GM10847 (cell line): ENCODE data around the gene FAM174B.

Experiments
- POLR2A ChIP-seq: IDR thresholded peaks from 2 replicates; pipeline ENCODE4 v1.6.1; 2011; ENCODE audit not compliant: insufficient read length; ENCODE audit errors: extremely low read depth

The FAM174B gene

DNA sequence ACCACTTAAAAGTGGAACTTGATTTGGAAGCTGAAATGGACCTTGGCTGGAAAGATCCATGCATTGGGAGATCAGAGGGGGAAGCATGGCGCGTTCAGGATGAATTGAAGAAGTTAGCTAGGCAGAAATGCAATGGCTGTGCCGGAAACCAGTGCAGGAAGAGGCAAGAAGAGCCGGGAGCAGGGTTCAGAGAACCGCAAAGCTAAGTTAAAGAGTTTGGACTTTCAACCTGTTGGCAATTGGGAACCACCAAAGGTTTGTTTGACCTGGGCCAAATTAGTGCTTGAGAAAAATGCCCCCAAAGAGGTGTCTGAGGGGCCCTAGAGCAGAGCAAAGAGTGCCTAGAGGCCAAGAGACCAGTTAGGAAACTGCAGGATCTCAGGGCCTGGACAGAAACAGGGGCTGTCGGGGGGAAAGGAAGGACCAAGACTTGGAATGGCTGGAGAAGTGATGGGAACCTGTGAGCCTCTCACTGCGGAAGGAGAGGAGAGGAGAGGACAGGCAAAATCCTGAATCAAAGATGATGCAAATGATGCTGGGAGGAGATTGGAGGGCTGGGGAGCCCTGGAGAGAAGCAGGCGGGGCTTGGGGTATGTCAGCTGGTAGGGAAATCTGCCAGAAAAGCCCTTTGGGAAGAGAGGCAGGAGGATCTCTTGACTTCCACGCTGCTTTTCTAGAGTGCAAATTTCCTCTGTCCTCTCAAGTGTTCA, 49.3 kb downstream of the FAM174B start:
- no peak for TF ChIP-seq POLR2A

DNA sequence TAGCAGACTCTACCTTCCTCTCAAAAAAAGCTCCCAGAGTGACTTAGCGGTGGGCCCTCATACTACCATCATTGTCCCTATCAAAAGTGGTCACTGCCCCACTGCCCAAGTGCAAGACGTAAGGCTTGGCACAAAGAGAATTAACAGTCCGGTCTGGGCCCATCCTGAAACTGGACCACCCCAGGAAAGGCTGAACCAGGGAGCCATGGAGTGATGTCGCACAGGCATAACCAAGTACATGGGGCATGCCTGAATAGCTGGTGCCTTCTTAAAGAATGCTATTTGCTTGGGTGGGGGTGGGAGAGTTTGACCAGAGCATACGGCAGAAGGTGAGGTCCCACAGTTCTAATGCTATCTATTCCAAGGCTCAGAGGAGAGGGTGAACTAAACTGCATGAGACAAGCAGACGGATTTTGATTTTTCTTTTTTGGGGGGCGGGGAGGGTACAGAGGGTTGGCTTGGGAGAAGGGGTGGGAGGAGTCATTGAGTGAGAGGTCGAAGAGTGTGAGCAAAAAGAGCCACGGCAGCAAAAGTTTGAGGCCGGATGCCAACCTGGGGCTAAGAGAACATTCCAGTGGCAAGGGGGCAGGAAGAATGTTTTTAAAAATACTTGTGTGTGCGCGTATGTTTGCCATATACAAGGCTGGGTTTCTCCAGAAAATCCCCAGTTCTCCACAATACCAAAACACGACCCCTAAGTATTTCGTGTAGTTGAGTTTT, 50.2 kb downstream of the FAM174B start:
- no peak for TF ChIP-seq POLR2A

DNA sequence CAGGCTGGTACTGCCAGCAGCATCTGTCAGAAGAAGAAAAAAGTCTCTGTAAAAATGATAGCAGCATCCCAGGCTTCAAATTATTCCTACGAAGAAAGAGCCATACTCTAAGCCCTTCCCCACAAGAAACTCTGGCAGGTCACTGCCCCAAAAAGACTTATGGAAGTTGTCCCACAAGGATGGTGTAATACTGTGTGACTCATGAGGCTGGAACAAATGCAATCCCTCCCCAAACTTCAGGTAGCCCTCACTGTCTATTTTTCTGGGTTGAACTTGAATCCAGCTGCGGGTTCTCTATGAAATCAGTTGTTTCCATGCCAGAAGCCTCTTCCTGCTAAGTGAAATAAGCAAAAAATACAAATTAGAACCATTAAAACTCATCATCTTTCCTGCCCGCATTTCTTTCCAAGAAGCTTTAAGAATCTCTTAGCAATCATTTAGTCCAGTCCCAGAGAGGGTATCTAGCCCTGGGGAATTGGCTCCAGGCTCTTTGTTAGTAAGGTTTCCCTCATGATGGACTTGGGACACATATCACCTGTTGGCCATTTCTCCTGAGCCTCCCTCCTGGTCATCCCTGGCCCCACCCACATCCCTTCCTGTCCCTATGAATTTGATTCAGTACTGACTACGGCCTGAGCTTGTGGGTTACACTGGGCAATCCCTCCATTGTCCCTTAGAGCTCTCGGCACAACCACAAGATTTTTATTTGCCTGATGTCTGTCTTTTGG, 51.7 kb downstream of the FAM174B start:
- no peak for TF ChIP-seq POLR2A

DNA sequence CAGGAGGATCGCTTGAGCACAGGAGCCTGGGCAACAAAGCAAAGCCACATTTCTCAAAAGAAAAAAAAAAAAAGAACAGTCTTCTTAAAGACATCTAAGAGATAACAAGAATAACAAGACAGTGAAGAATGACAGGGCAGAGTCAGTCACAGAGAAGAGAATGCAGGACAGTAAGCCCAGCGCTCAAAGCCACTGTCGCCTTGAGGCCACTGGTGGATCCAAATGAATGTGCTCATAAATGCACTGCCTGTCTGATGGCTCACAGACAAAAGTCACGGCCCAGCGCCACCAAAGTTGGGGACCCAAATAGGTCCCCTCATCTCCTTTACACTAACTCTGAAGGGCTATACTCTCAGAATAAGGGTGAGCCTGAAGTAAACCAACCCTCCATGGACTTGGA, 52.3 kb downstream of the FAM174B start:
- no peak for TF ChIP-seq POLR2A

DNA sequence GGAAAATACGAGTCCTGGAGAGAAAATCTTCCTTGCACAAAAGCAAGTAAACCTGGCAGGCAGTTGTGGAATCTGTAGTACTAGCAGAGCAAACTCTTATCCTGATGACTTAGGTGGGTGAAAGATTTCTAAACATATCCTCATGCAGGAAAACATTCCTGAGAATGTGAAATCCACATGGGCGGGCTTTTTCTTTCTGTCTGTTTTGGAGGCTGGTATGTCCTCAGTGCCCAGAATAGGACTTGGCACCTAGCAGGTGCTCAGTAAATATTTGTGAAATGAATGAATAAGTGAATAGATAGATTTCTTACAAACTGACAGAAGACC, 53.3 kb downstream of the FAM174B start:
- TF ChIP-seq POLR2A, result no peak

DNA sequence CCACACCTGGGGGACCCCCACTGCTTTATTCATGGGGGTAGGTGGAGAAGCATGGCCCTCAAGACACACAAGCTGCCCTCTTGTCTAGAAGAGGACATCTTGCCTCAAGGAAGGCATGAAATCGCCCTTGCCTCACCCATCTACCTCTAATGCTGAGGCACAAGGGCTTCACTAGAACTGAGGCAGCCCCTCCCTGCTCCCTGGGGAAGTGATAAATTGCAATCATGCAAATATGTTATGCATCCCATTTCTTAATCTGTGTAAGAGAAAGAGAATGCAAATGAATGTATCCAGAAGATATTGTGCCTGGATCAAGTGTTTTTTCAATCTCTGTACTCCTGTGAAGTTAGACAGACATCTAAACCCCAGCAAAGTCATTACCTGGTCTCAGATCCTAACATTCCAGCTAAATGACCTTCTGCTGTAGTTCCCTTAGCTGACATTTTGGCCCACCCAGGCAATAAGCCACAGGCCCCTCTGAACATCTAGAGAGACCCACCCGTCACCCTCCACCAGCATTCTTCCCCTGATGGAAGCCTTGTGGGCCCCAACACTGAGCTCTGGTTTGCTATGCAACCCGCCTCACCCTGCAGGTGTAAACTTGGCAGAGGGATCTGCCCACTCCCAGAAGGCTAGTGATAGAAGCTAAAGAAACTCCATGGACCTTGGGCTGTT, 53.8 kb downstream of the FAM174B start:
- no peak for TF ChIP-seq POLR2A

DNA sequence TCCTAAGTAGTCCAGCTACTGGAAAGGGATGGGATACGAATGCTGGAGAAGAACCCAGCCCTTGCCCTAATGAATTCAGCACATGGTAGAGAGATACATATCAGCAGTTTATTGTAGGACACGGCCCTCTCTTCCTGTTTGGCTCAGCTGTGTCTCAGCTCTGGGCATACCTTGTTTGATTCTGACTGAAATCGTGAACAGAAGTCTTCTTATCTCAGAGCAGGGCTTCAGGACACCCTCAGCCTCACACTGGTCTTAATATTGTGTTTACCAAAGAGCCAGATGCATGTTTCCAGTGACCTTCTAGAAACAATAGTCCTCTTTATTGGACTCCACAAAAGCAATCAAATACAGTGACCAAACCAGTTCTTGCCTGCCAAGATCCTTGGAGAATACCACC, 54.7 kb downstream of the FAM174B start:
- TF ChIP-seq POLR2A, result no peak

DNA sequence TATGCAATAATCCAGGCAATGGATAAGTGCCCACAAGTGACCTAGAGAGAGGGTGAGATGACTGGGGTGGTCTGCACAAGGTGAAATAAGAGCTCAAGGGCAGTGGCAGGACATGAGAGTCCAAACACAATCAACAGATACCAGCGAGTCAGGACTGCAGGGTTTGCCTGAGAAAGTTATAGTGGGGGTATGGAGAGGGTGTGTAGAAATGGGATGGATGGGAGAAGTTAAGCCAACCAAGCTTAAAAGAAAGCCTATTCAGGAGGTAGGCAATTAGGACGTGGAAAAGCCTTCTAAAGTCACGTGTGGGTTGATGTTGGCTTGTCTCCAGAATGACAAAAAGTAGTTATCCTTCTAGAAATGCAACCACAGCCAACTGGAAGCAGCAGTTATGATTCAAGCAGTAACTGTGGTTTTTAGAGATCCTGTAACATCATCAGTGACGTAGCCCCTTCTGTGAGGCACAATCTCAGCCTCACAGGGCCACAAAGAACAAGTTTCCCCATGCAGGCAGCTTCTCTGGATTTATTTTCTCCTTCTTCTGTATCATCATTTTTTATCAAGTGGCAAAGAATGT, 56.1 kb downstream of the FAM174B start:
- TF ChIP-seq POLR2A, result no peak

DNA sequence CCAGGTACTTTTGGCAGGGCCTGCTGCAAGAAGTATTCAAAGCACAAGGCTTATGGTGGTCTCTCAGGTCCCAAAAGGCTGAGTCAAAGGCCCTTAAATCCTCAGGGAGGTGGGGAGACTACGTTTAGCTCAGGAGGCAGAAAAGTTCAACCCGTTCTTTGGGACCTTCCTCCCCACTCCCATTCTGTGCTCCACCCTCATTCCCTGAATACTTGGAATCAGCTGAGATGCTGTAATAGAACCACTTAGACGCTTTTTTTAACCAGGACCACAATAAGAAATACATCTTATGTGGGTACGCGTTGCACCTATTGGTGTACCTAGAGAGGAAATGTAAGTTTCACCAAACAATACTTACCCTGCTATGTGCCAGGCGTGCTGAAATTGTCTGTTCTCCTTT, 58.0 kb downstream of the FAM174B start:
- no peak for TF ChIP-seq POLR2A

DNA sequence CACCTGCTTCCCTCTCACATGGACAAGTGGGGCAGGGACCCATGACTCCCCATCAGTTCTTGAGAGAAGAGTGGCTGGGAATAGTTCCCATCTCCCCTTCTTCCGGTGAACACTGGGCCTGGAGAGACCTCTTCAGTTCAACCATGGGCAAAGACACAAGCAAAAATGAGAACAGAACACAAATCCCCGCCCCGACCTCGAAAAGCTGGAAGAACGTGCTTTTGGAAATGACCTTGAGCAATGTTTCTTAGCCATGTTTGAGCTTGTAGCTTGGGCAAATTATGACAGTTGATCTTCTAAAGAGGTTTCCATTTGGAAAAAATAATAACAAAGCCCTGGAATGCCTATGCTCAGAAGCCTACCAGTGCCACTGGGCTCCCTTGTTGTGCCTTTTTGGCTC, 59.0 kb downstream of the FAM174B start:
- TF ChIP-seq POLR2A, result no peak

DNA sequence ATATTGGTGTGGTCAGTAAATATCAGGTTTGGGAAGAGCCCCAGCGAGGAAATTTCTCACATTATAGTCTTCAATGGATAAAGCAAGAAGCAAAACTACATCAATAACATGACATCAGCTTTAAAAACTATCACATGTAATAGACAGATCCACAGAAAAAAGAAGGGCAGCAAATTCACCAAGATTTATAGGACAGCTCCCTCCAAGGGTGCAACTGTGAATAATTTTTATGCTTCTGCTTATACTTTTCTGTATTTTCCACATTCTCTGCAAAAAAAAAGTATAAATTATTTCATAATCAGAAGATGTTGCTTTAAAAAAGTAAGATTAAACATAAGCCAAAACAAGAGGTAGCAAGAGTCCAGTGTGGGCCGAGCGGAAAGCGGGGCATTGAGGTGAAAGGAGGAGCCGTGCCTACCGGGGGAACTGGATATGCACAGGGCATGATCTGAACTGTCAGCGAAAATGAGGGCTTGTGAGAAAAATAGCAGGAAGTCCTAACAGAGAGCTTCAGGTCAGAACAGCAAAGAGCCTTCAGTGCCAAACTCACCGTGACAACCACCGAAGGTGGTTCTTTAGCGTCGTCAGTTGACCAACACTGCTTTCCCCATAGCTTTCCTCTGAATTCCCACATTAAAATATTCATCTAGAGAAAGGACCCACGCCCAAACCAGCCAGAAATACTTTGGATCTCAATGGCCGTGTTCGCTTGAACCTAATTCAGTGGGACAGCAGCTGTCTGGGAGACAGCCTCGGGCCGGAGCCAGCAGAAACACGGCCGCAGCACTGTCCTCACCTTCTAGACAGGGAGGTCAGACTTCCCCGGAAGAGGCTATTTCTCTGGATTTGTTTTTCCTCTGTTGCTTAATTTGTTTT, 59.8 kb downstream of the FAM174B start:
- TF ChIP-seq POLR2A, result no peak

DNA sequence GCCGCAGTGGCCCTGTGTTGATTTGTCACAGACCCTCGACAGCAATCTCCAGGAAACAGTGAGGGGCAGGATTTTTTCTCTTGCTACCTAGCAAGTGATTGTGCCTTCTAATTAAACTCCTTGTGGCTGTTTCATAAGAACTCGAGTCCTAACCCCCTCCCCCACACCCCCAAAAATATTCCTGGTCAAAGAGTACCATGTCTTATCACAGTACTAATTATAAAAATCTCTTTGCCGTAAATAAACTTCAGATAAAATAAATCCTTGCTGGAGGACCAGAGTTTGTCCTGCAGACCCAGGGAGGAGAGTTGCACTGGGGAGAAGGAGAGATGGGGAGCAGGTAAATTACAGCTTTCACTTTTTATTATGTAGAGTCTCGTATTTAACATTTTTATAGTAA, 64.3 kb downstream of the FAM174B start:
- no peak for TF ChIP-seq POLR2A

DNA sequence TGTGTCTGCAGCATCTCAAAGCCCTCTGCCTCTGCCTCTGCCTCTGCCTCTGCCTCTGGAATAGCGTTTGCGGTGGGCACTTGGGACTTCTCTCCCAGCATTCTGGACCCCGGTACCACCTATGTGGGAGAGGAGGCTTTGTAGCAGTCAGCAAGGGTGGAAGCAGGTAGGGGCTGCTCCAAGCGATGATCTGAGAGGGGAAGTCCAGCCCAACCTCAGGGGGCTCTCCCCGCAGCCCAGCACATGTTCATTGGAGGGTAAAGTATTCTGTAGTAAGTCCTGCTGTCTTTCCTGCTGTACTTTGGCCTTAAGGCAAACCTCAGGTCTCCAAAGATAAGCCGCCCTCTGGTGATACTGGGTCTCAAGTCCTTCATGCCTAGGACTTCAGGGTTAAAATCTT, 68.6 kb downstream of the FAM174B start:
- TF ChIP-seq POLR2A, result no peak

DNA sequence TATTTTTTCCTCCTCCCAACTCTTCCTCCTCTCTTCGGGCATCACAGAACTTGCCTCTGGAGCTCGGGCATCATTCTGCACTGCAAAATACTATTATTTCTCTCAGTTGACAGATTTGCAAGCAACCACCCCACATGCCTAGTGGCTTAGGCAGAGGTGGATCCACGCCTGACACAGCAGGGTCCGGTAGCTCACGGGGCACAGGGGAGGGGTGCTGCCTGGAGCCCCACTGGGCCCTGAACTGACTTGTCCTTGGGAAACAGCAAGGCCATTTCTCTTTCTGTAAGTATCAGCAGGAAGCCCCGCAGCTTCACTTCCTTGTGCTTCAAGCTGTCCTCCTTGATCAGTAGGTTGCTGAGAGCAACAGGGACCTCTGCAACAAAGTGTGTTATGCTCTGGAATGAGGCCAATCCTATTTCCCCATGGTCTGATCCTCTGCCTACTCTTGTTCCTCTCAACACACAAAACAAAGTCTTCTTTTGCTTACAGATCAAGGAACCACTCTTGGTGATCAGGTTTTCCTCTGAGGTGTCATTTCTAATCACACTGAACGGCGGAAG, 69.1 kb downstream of the FAM174B start:
- no peak for TF ChIP-seq POLR2A
